Common myeloid progenitor, CD34-positive (primary cell): ENCODE results near the gene MICOS13.

Experiments used
- CTCF ChIA-PET: fragments of 350-600 bp; sonication (Branson Sonifier 250); formaldehyde crosslinking; loops from one replicate; lab custom pipeline; 2021; ENCODE audit warnings: antibody characterized with exemption; lab: Charles Lee
- POLR2A ChIA-PET: fragments of 350-600 bp; sonication (Branson Sonifier 250); formaldehyde crosslinking; loops from one replicate; lab custom pipeline; 2021; ENCODE audit warnings: antibody characterized with exemption; lab: Charles Lee
- DNase-seq, 3 donors: peaks; one replicate each; pipeline versions ENCODE4 v3.0.0 to v3.0.0-alpha.2; 2013
- H3K27ac ChIP-seq, 2 experiments: 1 replicate in 1 of 2; 2 replicates in 1 of 2; pipeline ENCODE4 v1.7.0; 2013; ENCODE audit warnings: inconsistent platforms in 2 of 2, low read length in 2 of 2, mild to moderate bottlenecking in 2 of 2, low read depth in 1 of 2, moderate library complexity in 1 of 2; ENCODE audit not compliant: severe bottlenecking in 2 of 2, insufficient read depth in 1 of 2, poor library complexity in 1 of 2
- H3K27me3 ChIP-seq, 5 experiments: replicated peaks in 2 of 5; 1 replicate in 3 of 5; 2 replicates in 2 of 5; pipeline versions ENCODE4 v1.6.1 to v1.7.0; 2013; ENCODE audit warnings: low read length in 4 of 5, mild to moderate bottlenecking in 2 of 5, moderate library complexity in 2 of 5, inconsistent platforms in 1 of 5; ENCODE audit not compliant: insufficient read depth in 5 of 5, control insufficient read depth in 4 of 5
- H3K36me3 ChIP-seq, 4 experiments: 1 replicate in 2 of 4; 2 replicates in 2 of 4; pipeline versions ENCODE4 v1.6.1 to v1.7.0; 2013; ENCODE audit warnings: low read length in 3 of 4, control low read depth in 1 of 4, mild to moderate bottlenecking in 1 of 4; ENCODE audit not compliant: control insufficient read depth in 4 of 4, insufficient read depth in 4 of 4
- H3K4me1 ChIP-seq, 4 experiments: 1 replicate in 3 of 4; 2 replicates in 1 of 4; pipeline versions ENCODE4 v1.6.1 to v1.7.1; 2013; ENCODE audit warnings: low read length in 3 of 4, mild to moderate bottlenecking in 3 of 4, control low read depth in 1 of 4, inconsistent platforms in 1 of 4, moderate library complexity in 1 of 4; ENCODE audit not compliant: control insufficient read depth in 4 of 4, insufficient read depth in 4 of 4; ENCODE audit errors: control extremely low read depth in 1 of 4
- H3K4me3 ChIP-seq, 7 experiments: 1 replicate in 4 of 7; 2 replicates in 3 of 7; pipeline versions ENCODE4 v1.5.1 to v1.7.0; 2013; ENCODE audit warnings: mild to moderate bottlenecking in 7 of 7, low read length in 6 of 7, moderate library complexity in 6 of 7, inconsistent platforms in 2 of 7, low read depth in 2 of 7, control low read depth in 1 of 7; ENCODE audit not compliant: insufficient read depth in 4 of 7, control insufficient read depth in 1 of 7; ENCODE audit errors: extremely low read depth in 1 of 7
- H3K9me3 ChIP-seq, 5 experiments: 1 replicate in 4 of 5; 2 replicates in 1 of 5; pipeline versions ENCODE4 v1.6.1 to v1.7.1; 2013; ENCODE audit warnings: low read length in 4 of 5, mild to moderate bottlenecking in 2 of 5, inconsistent platforms in 1 of 5, low read depth in 1 of 5, moderate library complexity in 1 of 5; ENCODE audit not compliant: control insufficient read depth in 4 of 5, insufficient read depth in 2 of 5; ENCODE audit errors: control extremely low read depth in 1 of 5
- WGBS: methylation state at CpG from one replicate; pipeline ENCODE4 v1.1.5; 2013; ENCODE audit not compliant: insufficient coverage; 5-methylcytosine and 5-hydroxymethylcytosine counted together

The MICOS13 gene

DNA sequence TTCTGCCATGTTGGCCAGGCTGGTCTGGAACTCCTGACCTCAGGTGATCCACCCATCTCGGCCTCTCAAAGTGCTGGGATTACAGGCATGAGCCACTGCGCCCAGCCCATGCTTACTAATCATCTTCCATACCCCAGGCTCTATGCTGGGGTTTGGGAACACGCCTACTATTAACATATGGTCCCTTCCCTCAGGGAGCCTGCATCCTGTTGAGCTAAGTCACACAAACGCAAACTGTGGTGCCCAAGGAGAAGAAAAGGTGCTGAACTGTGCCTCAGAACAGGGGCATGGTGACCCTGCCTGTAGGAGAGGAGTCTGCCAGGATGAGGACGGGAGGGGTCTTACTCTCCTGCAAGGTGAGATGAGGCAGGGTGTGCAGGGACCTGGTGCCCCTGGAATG is 5.6 kb downstream of the MICOS13 start:
- POLR2A ChIA-PET = interaction anchor here (0.5 kb wide), 1 partner anchor 52 kb away, joined by 3 read pairs; the partner anchor contains the start of genes SAFB and SAFB2
- no peak overlapping the region for H3K4me3 ChIP-seq
- CTCF ChIA-PET = no interaction called here

DNA sequence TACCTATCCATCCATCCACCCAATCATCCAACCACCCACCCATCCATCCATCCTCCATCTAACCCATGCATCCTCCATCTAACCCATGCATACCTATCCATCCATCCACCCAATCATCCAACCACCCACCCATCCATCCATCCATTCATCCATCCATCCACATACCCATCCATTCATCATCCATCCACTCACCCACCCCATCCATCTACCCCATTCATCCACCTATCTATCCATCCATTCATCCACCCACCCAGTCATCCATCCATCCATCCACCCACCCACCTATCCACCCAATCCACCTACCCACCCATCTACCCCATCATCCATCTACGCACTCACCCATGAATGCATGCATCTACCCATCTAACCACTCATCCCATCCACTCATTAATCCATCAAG is 6.6 kb downstream of the MICOS13 start:
- H3K4me3 ChIP-seq = no peak overlapping the region
- WGBS = 100% methylated on average over 1 of the region's 1 CpG
- H3K27ac ChIP-seq = no peak overlapping the region
- H3K4me1 ChIP-seq = no peaks in the 10 kb centered on the region
- no peak for DNase-seq
- ChIA-PET POLR2A (no interaction called here), CTCF (no interaction called here)
- no peaks in the 10 kb centered on the region for H3K27me3 ChIP-seq
- peaks cover 0 to 44% (median 12%) of the 10 kb centered on the region in 4 experiments for H3K36me3 ChIP-seq
- H3K9me3 ChIP-seq = no peaks in the 10 kb centered on the region

More for the DNA sequence above, 5.6 kb downstream of the MICOS13 start:
- Histone ChIP-seq H3K9me3 (no peaks in the 10 kb centered on the region), H3K27me3 (no peaks in the 10 kb centered on the region), H3K27ac (no peak overlapping the region), H3K4me1 (peaks cover 0 to 6% (median 6%) of the 10 kb centered on the region in 4 experiments), H3K36me3 (peaks cover 0 to 34% (median 8%) of the 10 kb centered on the region in 4 experiments)
- 100% methylated on average over 4 of the region's 5 CpGs for WGBS
- DNase-seq = no peak

DNA sequence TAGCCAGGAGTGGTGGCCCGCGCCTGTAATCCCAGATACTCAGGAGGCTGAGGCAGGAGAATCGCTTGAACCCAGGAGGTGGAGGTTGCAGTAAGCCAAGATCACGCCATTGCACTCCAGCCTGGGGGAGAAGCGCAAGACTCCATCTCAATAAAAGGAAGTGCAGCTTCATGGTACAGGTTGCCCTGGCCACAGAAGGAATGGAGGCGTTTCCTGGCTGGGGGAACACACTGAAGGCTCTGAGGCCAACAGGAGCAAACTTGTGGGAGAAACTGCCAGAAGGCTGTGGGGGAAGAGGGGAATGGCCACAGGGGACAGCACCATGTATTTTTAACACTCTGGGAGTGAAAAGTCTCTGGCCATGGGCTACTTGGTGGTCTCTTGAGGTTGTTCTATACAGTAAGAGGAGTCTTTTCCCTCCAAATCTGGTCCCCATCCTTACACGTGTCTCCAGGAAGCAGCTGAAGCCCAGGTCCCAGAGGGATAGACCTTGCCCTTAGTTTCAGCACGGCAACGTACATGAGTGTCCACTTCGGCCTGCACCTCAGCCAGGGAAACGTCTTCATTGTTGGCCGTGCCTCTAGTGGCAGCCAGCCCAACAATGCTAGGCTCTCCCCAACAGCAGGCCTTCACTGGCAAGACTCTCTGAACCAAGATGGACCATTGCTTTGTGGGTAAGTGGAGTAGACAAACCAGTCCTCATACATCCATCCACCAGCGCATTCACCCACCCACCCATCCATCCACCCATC is 7.4 kb downstream of the MICOS13 start:
- Histone ChIP-seq H3K4me3 (no peak overlapping the region), H3K36me3 (peaks cover 0 to 44% (median 15%) of the 10 kb centered on the region in 4 experiments), H3K27me3 (no peaks in the 10 kb centered on the region), H3K4me1 (no peaks in the 10 kb centered on the region), H3K27ac (no peak overlapping the region), H3K9me3 (no peaks in the 10 kb centered on the region)
- ChIA-PET CTCF (interaction anchor here (0.7 kb wide), 1 partner anchor 261 kb away, joined by 3 read pairs; no protein-coding TSS in a partner anchor), POLR2A (no interaction called here)
- WGBS = 99% methylated on average over 12 of the region's 13 CpGs
- no peak for DNase-seq

DNA sequence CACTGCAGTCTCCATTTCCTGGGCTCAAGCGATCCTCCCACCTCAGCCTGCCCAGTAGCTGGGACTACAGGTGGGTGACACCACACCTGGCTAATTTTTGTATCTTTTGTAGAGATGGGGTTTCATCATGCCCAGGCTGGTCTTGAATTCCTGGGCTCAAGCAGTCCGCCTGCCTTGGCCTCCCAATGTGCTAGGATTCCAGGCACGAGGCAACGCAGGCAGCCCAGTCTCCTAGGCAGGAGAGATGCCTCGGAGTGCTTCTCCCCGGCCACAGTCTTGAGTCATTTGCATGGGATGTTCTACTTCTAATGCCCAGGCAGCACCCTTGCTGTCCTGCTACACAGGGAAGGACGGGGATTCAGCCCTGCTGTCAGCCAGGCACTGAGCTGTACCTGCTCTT is 8.7 kb downstream of the MICOS13 start:
- H3K27ac ChIP-seq = no peak overlapping the region
- 100% methylated on average over 7 of the region's 7 CpGs for WGBS
- H3K27me3 ChIP-seq = no peaks in the 10 kb centered on the region
- ChIA-PET CTCF (interaction anchor here (0.7 to 1.5 kb wide), 3 partner anchors 17 to 243 kb away, joined by 3 read pairs; no protein-coding TSS in a partner anchor), POLR2A (interaction anchor here (0.8 kb wide), 1 partner anchor 10 kb away, joined by 3 read pairs; no protein-coding TSS in a partner anchor)
- DNase-seq = no peak
- no peak overlapping the region for H3K4me3 ChIP-seq
- no peaks in the 10 kb centered on the region for H3K9me3 ChIP-seq
- no peaks in the 10 kb centered on the region for H3K4me1 ChIP-seq
- H3K36me3 ChIP-seq = peaks cover 2 to 46% (median 26%) of the 10 kb centered on the region in 4 experiments

DNA sequence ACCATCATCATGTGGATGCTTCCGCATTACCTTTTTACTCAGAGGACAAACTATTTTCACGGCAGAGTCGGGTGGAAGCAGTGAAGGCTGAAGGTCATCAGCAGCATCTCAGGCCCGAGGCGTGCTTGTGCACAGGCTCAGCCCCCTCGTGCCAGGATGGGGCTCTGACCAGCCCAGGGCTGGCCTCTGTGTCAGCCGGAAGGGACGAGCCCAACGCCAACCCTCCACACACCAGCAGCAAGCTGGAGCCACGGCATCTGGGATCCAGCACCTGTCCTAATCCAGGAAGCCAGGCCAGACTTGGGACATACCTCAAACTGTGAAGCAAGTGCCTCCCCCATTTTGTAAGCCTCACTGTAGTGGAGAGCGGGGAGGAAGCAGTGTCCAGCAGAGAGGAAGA is 11.1 kb downstream of the MICOS13 start:
- CTCF ChIA-PET = no interaction called here
- peaks cover 7 to 70% (median 49%) of the 10 kb centered on the region in 4 experiments for H3K36me3 ChIP-seq
- POLR2A ChIA-PET = no interaction called here
- H3K9me3 ChIP-seq = no peaks in the 10 kb centered on the region
- DNase-seq = no peak
- no peak overlapping the region for H3K27ac ChIP-seq
- 87% methylated on average over 10 of the region's 11 CpGs for WGBS
- H3K4me1 ChIP-seq = no peaks in the 10 kb centered on the region
- H3K4me3 ChIP-seq = no peak overlapping the region
- no peaks in the 10 kb centered on the region for H3K27me3 ChIP-seq

DNA sequence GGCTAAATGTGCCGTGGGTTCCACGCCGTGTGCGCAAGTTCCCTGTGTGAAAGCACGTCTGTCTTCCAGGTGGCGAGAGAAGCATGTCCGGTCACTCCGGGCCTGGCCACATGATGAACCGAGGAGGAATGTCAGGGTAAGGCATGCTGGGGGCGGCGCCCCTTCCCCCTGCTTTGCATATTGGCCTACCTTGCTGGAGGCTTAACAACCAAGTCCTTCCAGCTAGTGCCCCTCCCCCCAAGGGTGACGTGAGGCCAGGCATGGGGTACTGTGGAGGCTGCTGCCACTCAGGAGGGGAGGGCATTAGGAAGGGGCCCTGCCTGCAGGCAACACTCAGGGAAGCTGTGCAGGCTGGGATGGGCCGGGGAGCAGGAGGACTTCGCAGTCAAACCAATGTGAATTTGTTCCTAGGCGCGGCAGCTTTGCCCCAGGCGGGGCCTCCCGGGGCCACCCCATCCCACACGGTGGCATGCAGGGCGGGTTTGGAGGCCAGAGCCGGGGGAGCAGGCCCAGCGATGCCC is 12.5 kb downstream of the MICOS13 start:
- no peak for DNase-seq
- POLR2A ChIA-PET = interaction anchor here (0.6 kb wide), 1 partner anchor 40 kb away, joined by 3 read pairs; no protein-coding TSS in a partner anchor
- Histone ChIP-seq H3K4me1 (no peaks in the 10 kb centered on the region), H3K36me3 (peaks cover 15 to 79% (median 58%) of the 10 kb centered on the region in 4 experiments), H3K9me3 (no peaks in the 10 kb centered on the region), H3K4me3 (no peak overlapping the region), H3K27me3 (no peaks in the 10 kb centered on the region), H3K27ac (no peak overlapping the region)
- CTCF ChIA-PET = interaction anchor here (1.7 kb wide), 1 partner anchor 9 kb away, joined by 3 read pairs; no protein-coding TSS in a partner anchor
- WGBS = 98% methylated on average over 20 of the region's 22 CpGs
